Mesenchymal stem cell (in vitro differentiated cells and primary cell): ENCODE measurements around the gene BEND5.

Experiments
- DNase-seq: peaks from one replicate; pipeline ENCODE4 v3.0.0-alpha.2; 2013
- H2AFZ ChIP-seq: one replicate; pipeline ENCODE4 v1.6.1; 2013; ENCODE audit warnings: low read depth, mild to moderate bottlenecking, control low read depth, inconsistent platforms, low read length, moderate library complexity
- H2AK5ac ChIP-seq: 2 replicates; pipeline ENCODE4 v1.6.1; 2013; ENCODE audit warnings: low read length, moderate library complexity, mild to moderate bottlenecking, inconsistent platforms; ENCODE audit not compliant: severe bottlenecking
- H2BK120ac ChIP-seq: one replicate; pipeline ENCODE4 v1.6.1; 2013; ENCODE audit warnings: low read depth, mild to moderate bottlenecking, inconsistent platforms, low read length, moderate library complexity
- H2BK12ac ChIP-seq, 2 experiments: one replicate each; pipeline ENCODE4 v1.6.1; 2013; ENCODE audit warnings: inconsistent platforms in 2 of 2, low read length in 2 of 2, mild to moderate bottlenecking in 2 of 2, moderate library complexity in 2 of 2, control low read depth in 1 of 2
- H2BK15ac ChIP-seq: one replicate; pipeline ENCODE4 v1.6.1; 2013; ENCODE audit warnings: mild to moderate bottlenecking, low read depth, inconsistent platforms; ENCODE audit not compliant: poor library complexity, severe bottlenecking
- H2BK5ac ChIP-seq: 2 replicates; pipeline ENCODE4 v1.6.1; 2013; ENCODE audit warnings: low read depth, mild to moderate bottlenecking, low read length, control low read depth, inconsistent platforms; ENCODE audit not compliant: poor library complexity, severe bottlenecking
- H3K14ac ChIP-seq, 2 experiments: one replicate each; pipeline ENCODE4 v1.6.1; 2013; ENCODE audit warnings: inconsistent platforms in 2 of 2, low read length in 2 of 2, control low read depth in 1 of 2, mild to moderate bottlenecking in 1 of 2, moderate library complexity in 1 of 2
- H3K18ac ChIP-seq, 2 experiments: one replicate each; pipeline ENCODE4 v1.6.1; 2013; ENCODE audit warnings: inconsistent platforms in 2 of 2, low read length in 2 of 2, control low read depth in 1 of 2, low read depth in 1 of 2, mild to moderate bottlenecking in 1 of 2
- H3K23ac ChIP-seq, 2 experiments: one replicate each; pipeline ENCODE4 v1.6.1; 2013; ENCODE audit warnings: inconsistent platforms in 2 of 2, low read length in 2 of 2, mild to moderate bottlenecking in 2 of 2, moderate library complexity in 2 of 2, control low read depth in 1 of 2
- H3K27ac ChIP-seq: 2 replicates; pipeline ENCODE4 v1.5.1; 2013; ENCODE audit warnings: mild to moderate bottlenecking, moderate library complexity, low read length, control low read depth, inconsistent platforms; ENCODE audit not compliant: poor library complexity, severe bottlenecking
- H3K27me3 ChIP-seq, 2 experiments: 2 replicates each; pipeline versions ENCODE4 v1.6.1 to v1.7.0; 2013; ENCODE audit warnings: low read length in 2 of 2, mild to moderate bottlenecking in 2 of 2, moderate library complexity in 2 of 2, control low read depth in 1 of 2, inconsistent platforms in 1 of 2; ENCODE audit not compliant: control insufficient read depth in 1 of 2, insufficient read depth in 1 of 2
- H3K36me3 ChIP-seq, 2 experiments: 2 replicates each; pipeline versions ENCODE4 v1.6.1 to v1.7.0; 2013; ENCODE audit warnings: low read length in 2 of 2, control low read depth in 1 of 2, inconsistent platforms in 1 of 2, low read depth in 1 of 2, mild to moderate bottlenecking in 1 of 2; ENCODE audit not compliant: insufficient read depth in 2 of 2, control insufficient read depth in 1 of 2
- H3K4ac ChIP-seq, 2 experiments: one replicate each; pipeline ENCODE4 v1.6.1; 2013; ENCODE audit warnings: inconsistent platforms in 2 of 2, low read length in 2 of 2, mild to moderate bottlenecking in 2 of 2, moderate library complexity in 2 of 2, control low read depth in 1 of 2, low read depth in 1 of 2
- H3K4me1 ChIP-seq: 2 replicates; pipeline ENCODE4 v1.6.1; 2013; ENCODE audit warnings: low read depth, low read length, control low read depth; ENCODE audit not compliant: control insufficient read depth, insufficient read depth
- H3K4me2 ChIP-seq: 2 replicates; pipeline ENCODE4 v1.6.1; 2013; ENCODE audit warnings: low read length, mild to moderate bottlenecking, inconsistent platforms; ENCODE audit not compliant: poor library complexity, severe bottlenecking
- H3K4me3 ChIP-seq, 2 experiments: 2 replicates each; pipeline versions ENCODE4 v1.5.1 to v1.7.0; 2013; ENCODE audit warnings: low read length in 2 of 2, mild to moderate bottlenecking in 2 of 2, control low read depth in 1 of 2, low read depth in 1 of 2; ENCODE audit not compliant: insufficient read depth in 1 of 2
- H3K79me1 ChIP-seq: replicated peaks from 2 replicates; pipeline ENCODE4 v1.6.1; 2013; ENCODE audit warnings: mild to moderate bottlenecking, control low read depth, low read length, inconsistent platforms; ENCODE audit not compliant: poor library complexity, severe bottlenecking
- H3K9ac ChIP-seq: 2 replicates; pipeline ENCODE4 v1.7.0; 2013; ENCODE audit warnings: mild to moderate bottlenecking, low read length, moderate library complexity
- H3K9me3 ChIP-seq: 2 replicates; pipeline ENCODE4 v1.7.0; 2013; ENCODE audit warnings: mild to moderate bottlenecking, low read length; ENCODE audit not compliant: control insufficient read depth
- H4K8ac ChIP-seq: one replicate; pipeline ENCODE4 v1.6.1; 2013; ENCODE audit warnings: inconsistent platforms, mild to moderate bottlenecking, low read length, moderate library complexity
- H4K91ac ChIP-seq: one replicate; pipeline ENCODE4 v1.6.1; 2013; ENCODE audit warnings: mild to moderate bottlenecking, low read length, inconsistent platforms
- WGBS: methylation state at CpG from one replicate; pipeline ENCODE4 v1.1.7; 2013; ENCODE audit warnings: mixed read lengths; 5-methylcytosine and 5-hydroxymethylcytosine counted together

Gene BEND5

GRCh38 chr1:48767975-48768510 is 8.6 kb downstream of the BEND5 start:
- H3K4me3 ChIP-seq: no peak overlapping the region
- H3K14ac ChIP-seq: no peak overlapping the region
- H3K4me2 ChIP-seq: no peak overlapping the region
- H4K8ac ChIP-seq: no peak overlapping the region
- H2AK5ac ChIP-seq: no peak overlapping the region
- H2BK12ac ChIP-seq: no peak overlapping the region
- peaks cover 8% of the 10 kb centered on the region for H3K79me1 ChIP-seq
- no peak overlapping the region for H3K18ac ChIP-seq
- no peaks in the 10 kb centered on the region for H3K9me3 ChIP-seq
- H2BK15ac ChIP-seq: no peak overlapping the region
- H3K4ac ChIP-seq: no peak overlapping the region
- peak; percentile 10 for DNase-seq
- H2AFZ ChIP-seq: no peak overlapping the region
- peaks cover 0 to 2% of the 10 kb centered on the region in 2 experiments for H3K36me3 ChIP-seq
- no peak overlapping the region for H2BK5ac ChIP-seq
- no peaks in the 10 kb centered on the region for H3K27me3 ChIP-seq
- H2BK120ac ChIP-seq: no peak overlapping the region
- no peak overlapping the region for H3K27ac ChIP-seq
- no peak overlapping the region for H3K9ac ChIP-seq
- H3K4me1 ChIP-seq: peaks cover 4% of the 10 kb centered on the region
- H3K23ac ChIP-seq: no peak overlapping the region
- no peak overlapping the region for H4K91ac ChIP-seq

GRCh38 chr1:48765335-48765734 is 11.4 kb downstream of the BEND5 start:
- no peak overlapping the region for H4K8ac ChIP-seq
- H3K23ac ChIP-seq: no peak overlapping the region
- H3K36me3 ChIP-seq: peaks cover 0 to 2% of the 10 kb centered on the region in 2 experiments
- 83% methylated on average over 1 of the region's 1 CpG for WGBS
- no peak overlapping the region for H2AFZ ChIP-seq
- H3K9ac ChIP-seq: no peak overlapping the region
- no peak overlapping the region for H2BK120ac ChIP-seq
- no peak overlapping the region for H4K91ac ChIP-seq
- H3K4me1 ChIP-seq: peaks cover 6% of the 10 kb centered on the region
- no peak overlapping the region for H3K18ac ChIP-seq
- H3K79me1 ChIP-seq: peaks cover 9% of the 10 kb centered on the region
- no peak overlapping the region for H2BK5ac ChIP-seq
- H3K4me2 ChIP-seq: no peak overlapping the region
- no peak overlapping the region for H3K4ac ChIP-seq
- no peak for DNase-seq
- H3K14ac ChIP-seq: no peak overlapping the region
- H2BK15ac ChIP-seq: no peak overlapping the region
- H3K27ac ChIP-seq: no peak overlapping the region
- no peak overlapping the region for H2BK12ac ChIP-seq
- no peak overlapping the region for H2AK5ac ChIP-seq
- no peak overlapping the region for H3K4me3 ChIP-seq
- no peaks in the 10 kb centered on the region for H3K9me3 ChIP-seq
- H3K27me3 ChIP-seq: no peaks in the 10 kb centered on the region

GRCh38 chr1:48761986-48762385 is 14.7 kb downstream of the BEND5 start:
- H2BK120ac ChIP-seq: no peak overlapping the region
- peaks cover 10% of the 10 kb centered on the region in 2 experiments for H3K36me3 ChIP-seq
- no peak for DNase-seq
- no peak overlapping the region for H2AK5ac ChIP-seq
- no peak overlapping the region for H2BK12ac ChIP-seq
- H2AFZ ChIP-seq: no peak overlapping the region
- H3K4me2 ChIP-seq: no peak overlapping the region
- no peaks in the 10 kb centered on the region for H3K27me3 ChIP-seq
- H3K4ac ChIP-seq: no peak overlapping the region
- H3K27ac ChIP-seq: no peak overlapping the region
- peak overlapping the region in 1 of 2 experiments; percentile 61 for H3K4me3 ChIP-seq
- peak overlapping the region; percentile 39 for H3K9ac ChIP-seq
- H3K14ac ChIP-seq: no peak overlapping the region
- no peak overlapping the region for H2BK5ac ChIP-seq
- no peak overlapping the region for H4K91ac ChIP-seq
- WGBS: 97% methylated on average over 7 of the region's 7 CpGs
- H3K18ac ChIP-seq: no peak overlapping the region
- H3K79me1 ChIP-seq: peaks cover 7% of the 10 kb centered on the region
- H3K4me1 ChIP-seq: peaks cover 4% of the 10 kb centered on the region
- H3K23ac ChIP-seq: no peak overlapping the region
- no peaks in the 10 kb centered on the region for H3K9me3 ChIP-seq
- H2BK15ac ChIP-seq: no peak overlapping the region
- H4K8ac ChIP-seq: no peak overlapping the region

- H2AK5ac ChIP-seq: no peak overlapping the region
- peaks cover 4% of the 10 kb centered on the region for H3K4me1 ChIP-seq
- no peak overlapping the region for H2BK15ac ChIP-seq
- peaks cover 9 to 10% of the 10 kb centered on the region in 2 experiments for H3K36me3 ChIP-seq
- H3K27me3 ChIP-seq: no peaks in the 10 kb centered on the region
- no peak overlapping the region for H4K91ac ChIP-seq
- H2AFZ ChIP-seq: no peak overlapping the region
- no peak overlapping the region for H3K27ac ChIP-seq
- no peak overlapping the region for H2BK5ac ChIP-seq
- H2BK120ac ChIP-seq: no peak overlapping the region
- no peak overlapping the region for H4K8ac ChIP-seq
- no peak overlapping the region for H2BK12ac ChIP-seq
- peak overlapping the region; percentile 65 for H3K9ac ChIP-seq
- DNase-seq: no peak
- no peak overlapping the region for H3K4ac ChIP-seq
- peaks cover 7% of the 10 kb centered on the region for H3K79me1 ChIP-seq
- H3K9me3 ChIP-seq: no peaks in the 10 kb centered on the region
- no peak overlapping the region for H3K4me2 ChIP-seq
- H3K18ac ChIP-seq: no peak overlapping the region
- H3K23ac ChIP-seq: no peak overlapping the region
- H3K4me3 ChIP-seq: peak overlapping the region in 1 of 2 experiments; percentile 61
- H3K14ac ChIP-seq: no peak overlapping the region
These were observed 15.3 kb downstream of the BEND5 start for GRCh38 chr1:48761411-48761810.
